SK-N-SH (cell line): Measurements from ENCODE around the gene IFT27.

Source experiments
- ELF1 ChIP-seq: IDR thresholded peaks from 2 replicates; pipeline ENCODE4 v1.4.0; 2012
- EP300 ChIP-seq, 2 experiments: IDR thresholded peaks; 2 replicates each; pipeline versions ENCODE4 v1.4.0 to v1.6.1; 2012; ENCODE audit warnings: borderline replicate concordance in 1 of 2, low read depth in 1 of 2, low read length in 1 of 2
- EZH2phosphoT487 ChIP-seq: fragments of 200-600 bp; sonication (generic); IDR thresholded peaks from 2 replicates; pipeline ENCODE4 v1.6.1; 2017; ENCODE audit warnings: low read depth, mixed run types, mild to moderate bottlenecking, antibody characterized with exemption, moderate library complexity, borderline replicate concordance
- GABPA ChIP-seq: IDR thresholded peaks from 2 replicates; pipeline ENCODE4 v1.4.0; 2012; ENCODE audit warnings: low read depth, mild to moderate bottlenecking
- POLR2AphosphoS5 ChIP-seq: IDR thresholded peaks from 2 replicates; pipeline ENCODE4 v1.6.1; 2012; ENCODE audit warnings: low read depth, low read length
- RAD21 ChIP-seq: IDR thresholded peaks from 2 replicates; pipeline ENCODE4 v1.6.1; 2012; ENCODE audit warnings: mild to moderate bottlenecking, low read length
- RXRA ChIP-seq: IDR thresholded peaks from 2 replicates; pipeline ENCODE4 v1.4.0; 2012; ENCODE audit warnings: low read depth, mild to moderate bottlenecking, borderline replicate concordance
- SIN3A ChIP-seq: IDR thresholded peaks from 2 replicates; pipeline ENCODE4 v1.6.1; 2012; ENCODE audit warnings: low read depth, mild to moderate bottlenecking, low read length, moderate library complexity, borderline replicate concordance
- TAF1 ChIP-seq: IDR thresholded peaks from 2 replicates; pipeline ENCODE4 v1.6.1; 2012; ENCODE audit warnings: low read depth, mild to moderate bottlenecking, low read length, moderate library complexity, borderline replicate concordance
- YY1 ChIP-seq: IDR thresholded peaks from 2 replicates; pipeline ENCODE4 v1.4.0; 2012; ENCODE audit warnings: low read depth, mild to moderate bottlenecking
- TF ChIP-seq, protein P1 (sequence below): fragments of 200-600 bp; sonication (generic); IDR thresholded peaks from 2 replicates; pipeline ENCODE4 v1.6.1; 2017; ENCODE audit warnings: antibody characterized with exemption, mild to moderate bottlenecking, moderate library complexity
- TF ChIP-seq, protein P2 (sequence below): IDR thresholded peaks from 2 replicates; pipeline ENCODE4 v1.6.1; 2012; ENCODE audit warnings: mild to moderate bottlenecking, low read depth, low read length, moderate library complexity

- no peak for TF ChIP-seq EZH2phosphoT487
- TF ChIP-seq ELF1 = no peak
- TF ChIP-seq, protein P1, sequence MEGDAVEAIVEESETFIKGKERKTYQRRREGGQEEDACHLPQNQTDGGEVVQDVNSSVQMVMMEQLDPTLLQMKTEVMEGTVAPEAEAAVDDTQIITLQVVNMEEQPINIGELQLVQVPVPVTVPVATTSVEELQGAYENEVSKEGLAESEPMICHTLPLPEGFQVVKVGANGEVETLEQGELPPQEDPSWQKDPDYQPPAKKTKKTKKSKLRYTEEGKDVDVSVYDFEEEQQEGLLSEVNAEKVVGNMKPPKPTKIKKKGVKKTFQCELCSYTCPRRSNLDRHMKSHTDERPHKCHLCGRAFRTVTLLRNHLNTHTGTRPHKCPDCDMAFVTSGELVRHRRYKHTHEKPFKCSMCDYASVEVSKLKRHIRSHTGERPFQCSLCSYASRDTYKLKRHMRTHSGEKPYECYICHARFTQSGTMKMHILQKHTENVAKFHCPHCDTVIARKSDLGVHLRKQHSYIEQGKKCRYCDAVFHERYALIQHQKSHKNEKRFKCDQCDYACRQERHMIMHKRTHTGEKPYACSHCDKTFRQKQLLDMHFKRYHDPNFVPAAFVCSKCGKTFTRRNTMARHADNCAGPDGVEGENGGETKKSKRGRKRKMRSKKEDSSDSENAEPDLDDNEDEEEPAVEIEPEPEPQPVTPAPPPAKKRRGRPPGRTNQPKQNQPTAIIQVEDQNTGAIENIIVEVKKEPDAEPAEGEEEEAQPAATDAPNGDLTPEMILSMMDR = no peak
- TF ChIP-seq SIN3A = no peak
- TF ChIP-seq POLR2AphosphoS5 = no peak
- TF ChIP-seq EP300 (IDR thresholded peaks at IDR 0.05; ENCODE audit: borderline replicate concordance in 1 of 2, low read depth in 1 of 2, low read length in 1 of 2) = no peak
- no peak for TF ChIP-seq RAD21
- TF ChIP-seq, protein P2, sequence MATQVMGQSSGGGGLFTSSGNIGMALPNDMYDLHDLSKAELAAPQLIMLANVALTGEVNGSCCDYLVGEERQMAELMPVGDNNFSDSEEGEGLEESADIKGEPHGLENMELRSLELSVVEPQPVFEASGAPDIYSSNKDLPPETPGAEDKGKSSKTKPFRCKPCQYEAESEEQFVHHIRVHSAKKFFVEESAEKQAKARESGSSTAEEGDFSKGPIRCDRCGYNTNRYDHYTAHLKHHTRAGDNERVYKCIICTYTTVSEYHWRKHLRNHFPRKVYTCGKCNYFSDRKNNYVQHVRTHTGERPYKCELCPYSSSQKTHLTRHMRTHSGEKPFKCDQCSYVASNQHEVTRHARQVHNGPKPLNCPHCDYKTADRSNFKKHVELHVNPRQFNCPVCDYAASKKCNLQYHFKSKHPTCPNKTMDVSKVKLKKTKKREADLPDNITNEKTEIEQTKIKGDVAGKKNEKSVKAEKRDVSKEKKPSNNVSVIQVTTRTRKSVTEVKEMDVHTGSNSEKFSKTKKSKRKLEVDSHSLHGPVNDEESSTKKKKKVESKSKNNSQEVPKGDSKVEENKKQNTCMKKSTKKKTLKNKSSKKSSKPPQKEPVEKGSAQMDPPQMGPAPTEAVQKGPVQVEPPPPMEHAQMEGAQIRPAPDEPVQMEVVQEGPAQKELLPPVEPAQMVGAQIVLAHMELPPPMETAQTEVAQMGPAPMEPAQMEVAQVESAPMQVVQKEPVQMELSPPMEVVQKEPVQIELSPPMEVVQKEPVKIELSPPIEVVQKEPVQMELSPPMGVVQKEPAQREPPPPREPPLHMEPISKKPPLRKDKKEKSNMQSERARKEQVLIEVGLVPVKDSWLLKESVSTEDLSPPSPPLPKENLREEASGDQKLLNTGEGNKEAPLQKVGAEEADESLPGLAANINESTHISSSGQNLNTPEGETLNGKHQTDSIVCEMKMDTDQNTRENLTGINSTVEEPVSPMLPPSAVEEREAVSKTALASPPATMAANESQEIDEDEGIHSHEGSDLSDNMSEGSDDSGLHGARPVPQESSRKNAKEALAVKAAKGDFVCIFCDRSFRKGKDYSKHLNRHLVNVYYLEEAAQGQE = no peak
- TF ChIP-seq RXRA = no peak
- no peak for TF ChIP-seq TAF1
- no peak for TF ChIP-seq GABPA
- TF ChIP-seq YY1 = no peak
Measured at GRCh38 chr22:36729321-36729720, 46.6 kb downstream of the IFT27 start.
